Measurements from ENCODE around the gene SLC18A3.

Gene SLC18A3

DNA sequence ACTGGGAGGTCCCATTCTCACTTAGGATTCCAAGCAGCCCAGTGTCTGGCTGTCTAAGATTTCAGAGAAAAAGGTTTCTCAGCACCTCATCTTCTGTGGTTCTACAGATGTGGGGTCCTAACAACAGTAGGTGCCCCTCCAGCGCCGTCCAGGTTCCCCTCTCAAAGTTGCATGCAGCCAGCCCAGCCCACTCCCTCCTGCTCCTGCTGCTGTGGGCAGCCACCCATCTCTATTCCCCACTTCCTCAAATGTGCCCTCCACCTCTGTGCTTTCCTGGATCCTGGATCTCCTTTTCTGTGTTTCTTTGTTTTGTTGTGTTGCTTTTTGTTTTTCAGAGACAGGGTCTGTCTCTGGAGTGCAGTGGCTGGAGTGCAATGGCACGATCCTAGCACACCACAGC, 13.3 kb upstream of the SLC18A3 start:
- no peak for DNase-seq

DNA sequence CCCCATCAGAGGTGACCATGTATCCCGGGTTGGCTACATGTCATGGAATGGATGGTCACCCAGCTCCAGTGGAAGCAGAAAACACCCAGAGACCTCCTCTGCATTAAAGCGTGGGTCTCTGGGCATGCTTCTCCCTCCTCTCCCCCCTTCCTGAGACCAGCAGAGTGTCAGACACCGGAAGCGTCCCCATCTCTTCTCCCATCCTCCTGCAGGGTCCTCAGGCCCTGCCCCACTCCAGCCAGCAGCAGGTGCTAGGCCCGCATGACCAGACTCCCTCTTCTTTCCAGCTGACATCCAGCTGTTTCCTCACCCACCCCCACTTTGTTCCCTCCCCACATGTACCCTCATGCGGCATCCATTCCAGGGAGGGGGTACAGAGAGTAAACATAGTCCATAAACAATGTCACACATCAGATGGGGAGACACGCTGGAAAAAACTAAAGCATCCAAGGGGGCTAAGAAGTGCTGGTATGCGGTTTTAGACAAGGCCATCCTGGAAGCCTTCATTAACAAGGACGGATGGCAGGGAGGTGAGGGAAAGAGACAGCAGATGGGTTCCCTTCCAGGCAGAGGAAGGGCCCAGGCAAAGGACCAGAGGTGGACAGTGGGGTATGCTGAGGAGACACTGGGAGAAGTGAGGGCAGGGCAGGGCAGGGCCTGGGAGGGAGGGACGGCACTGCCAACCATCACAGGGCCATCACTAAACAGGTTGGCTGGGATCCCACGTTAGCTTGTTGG, 12.5 kb upstream of the SLC18A3 start:
- DNase-seq: no peak

DNA sequence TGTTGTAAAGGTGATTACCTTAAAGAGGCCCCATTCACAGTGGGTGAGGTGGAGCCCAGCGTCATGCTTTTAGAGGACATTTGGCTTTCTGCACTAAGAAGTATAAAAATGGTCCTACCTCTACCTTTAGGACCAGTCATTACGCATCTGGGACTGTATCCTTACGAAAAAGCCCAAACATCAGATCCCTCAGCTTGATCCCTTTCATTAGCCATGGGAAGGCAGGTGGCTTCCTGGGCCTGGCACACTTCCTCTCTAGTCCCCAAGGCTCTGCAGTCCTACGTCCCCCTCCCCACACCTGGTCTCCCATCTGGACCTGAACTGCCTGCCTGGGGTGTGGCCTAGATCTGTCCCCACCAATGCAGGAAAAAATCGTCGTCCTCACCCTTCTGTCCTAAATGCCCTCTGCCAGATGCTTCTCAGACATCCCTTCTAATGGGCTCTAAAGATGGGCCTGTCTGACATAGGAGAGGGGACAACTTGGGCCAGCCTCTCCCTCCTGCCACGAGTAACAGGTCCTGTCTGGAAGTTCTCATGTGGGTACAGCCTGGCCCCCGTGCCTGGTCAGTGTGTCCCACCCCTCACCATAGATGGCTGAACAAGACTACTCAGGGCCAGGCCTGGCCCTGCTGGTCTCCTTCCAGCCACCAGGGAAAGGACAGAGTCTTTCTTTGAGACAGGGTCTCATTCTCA, 11.8 kb upstream of the SLC18A3 start:
- DNase-seq: peak in 1 of 2 experiments; percentile 27

DNA sequence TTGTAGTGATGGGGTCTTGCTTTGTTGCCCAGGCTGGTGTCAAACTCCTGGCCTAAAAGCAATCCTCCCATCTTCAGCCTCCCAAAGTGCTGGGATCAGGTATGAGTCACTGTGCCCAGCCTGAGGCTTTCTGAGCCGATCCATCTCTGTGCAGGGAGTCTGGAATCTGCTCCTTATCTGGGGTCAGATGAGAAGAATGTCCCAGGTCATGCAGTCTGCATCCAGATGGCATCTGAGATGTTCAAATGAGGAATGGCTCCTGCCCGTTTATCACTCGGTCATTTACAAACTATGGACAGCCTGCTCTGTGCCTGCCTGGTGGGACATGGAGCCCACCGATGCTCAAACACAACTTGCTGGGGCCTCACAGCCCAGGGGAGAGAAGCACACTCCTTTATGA, 11.1 kb upstream of the SLC18A3 start:
- no peak for DNase-seq

DNA sequence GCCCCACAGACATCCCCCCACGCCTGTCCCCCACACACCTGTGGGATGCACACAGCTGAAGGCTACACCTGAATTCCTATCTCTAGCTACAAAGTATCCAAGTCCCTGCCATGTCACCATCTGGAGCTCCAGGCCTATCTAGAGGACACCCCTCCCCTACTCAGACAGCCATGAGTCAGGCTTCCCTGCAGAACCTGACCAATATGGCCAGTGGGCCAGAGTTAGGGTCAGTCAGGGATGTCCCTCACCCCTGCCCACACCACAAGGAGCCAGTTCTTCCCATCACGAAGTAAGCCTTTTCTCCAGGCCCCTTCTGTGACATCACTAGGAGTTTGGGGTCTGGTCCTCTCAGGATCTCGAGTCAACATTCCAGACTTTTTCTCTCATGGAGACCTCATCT, 10.6 kb upstream of the SLC18A3 start:
- DNase-seq: no peak

DNA sequence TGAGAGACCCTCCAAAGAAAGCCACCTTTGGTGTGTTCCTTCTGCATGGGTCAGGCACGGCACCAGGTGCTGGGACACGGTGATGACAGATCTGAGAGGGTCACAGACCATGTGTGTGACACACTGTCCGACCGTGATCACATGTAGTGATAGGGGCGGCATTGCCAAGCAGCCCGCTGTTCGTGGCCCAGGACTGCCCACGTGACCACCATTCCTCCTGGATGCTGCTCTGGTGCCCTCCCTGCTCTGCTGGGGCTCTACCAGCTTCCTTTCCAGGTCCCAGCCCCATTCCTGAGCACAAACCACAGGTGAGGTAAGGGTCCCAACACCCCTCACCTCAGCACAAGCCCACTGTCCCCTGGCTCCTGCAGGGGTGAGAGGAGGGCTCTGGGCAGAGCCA, 10.1 kb upstream of the SLC18A3 start:
- no peak for DNase-seq

DNA sequence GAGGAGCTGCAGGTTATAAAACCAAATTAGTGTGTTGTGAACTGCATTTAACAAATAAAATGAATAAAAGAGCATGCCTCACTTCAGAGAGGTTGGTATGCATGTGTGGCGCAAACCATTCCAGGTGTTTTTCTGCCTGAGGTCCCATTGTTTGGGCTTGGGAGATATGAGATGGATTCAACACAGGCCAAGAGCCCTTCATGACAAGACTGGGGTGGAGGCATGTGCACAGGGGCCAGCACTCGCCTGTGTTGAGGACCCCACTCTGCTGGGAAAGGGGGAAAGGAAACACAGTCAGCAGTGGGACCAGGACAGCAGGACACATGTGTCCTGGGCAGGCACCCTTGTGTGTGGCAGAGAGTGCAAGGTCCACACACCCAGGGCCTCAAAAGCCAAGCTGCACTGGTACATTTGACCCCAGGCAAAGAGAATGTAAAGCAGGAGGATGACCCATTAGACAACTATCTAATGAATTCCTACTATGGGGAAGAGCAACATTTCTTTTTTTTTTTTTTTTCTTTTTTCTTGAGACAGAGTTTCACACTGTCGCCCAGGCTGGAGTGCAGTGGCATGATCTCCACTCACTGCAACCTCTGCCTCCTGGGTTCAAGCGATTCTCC, 9.2 kb upstream of the SLC18A3 start:
- no peak for DNase-seq

DNA sequence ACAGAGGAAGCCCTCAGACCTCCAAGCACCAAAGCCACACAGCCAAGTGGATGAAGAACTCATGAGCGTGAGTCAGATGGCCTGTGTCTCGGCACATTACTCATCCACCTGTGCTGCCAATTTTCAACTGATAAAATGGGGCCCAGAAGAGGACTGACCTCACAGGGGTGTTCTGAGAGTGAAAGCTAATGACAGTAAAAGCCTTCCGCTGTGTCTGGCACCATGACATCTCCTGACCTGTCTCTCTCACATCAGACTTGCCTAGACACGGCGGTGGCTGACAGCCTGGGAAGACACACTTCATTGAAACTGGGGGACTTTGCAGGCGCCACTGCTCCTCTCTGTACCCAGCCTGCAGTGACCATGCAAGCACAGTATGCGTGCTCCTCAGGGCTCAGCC, 8.3 kb upstream of the SLC18A3 start:
- DNase-seq: no peak

DNA sequence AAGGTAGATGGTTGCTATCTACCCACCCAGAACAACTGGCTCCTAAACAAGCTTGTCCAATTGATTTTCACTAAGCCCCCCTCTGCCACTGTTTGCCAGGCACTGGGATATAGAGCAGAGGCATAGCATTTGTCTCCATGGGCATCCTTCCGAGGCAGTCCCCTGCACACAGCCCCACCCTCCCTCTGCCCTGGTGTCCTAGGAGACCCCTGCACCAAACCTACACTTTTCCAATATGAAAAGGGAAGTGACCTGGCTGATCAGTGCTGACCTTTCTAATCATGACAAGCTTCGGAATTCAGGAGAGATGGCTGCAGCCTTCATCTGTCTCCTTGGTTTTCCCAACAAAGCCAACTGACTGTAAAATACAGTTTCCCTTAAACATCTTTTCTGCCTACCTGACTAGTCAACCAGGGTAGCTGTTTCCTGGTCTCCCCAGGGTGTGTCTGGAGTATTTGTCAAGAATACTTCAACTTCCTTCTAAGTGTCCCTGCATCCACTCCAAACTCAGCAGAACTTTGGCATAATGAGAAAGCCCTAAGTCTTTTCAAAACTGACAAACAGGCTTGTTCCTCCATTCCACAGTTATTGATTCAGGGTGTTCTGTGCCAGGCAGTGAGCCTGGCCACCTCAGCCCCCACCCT, 7.6 kb upstream of the SLC18A3 start:
- no peak for DNase-seq

DNA sequence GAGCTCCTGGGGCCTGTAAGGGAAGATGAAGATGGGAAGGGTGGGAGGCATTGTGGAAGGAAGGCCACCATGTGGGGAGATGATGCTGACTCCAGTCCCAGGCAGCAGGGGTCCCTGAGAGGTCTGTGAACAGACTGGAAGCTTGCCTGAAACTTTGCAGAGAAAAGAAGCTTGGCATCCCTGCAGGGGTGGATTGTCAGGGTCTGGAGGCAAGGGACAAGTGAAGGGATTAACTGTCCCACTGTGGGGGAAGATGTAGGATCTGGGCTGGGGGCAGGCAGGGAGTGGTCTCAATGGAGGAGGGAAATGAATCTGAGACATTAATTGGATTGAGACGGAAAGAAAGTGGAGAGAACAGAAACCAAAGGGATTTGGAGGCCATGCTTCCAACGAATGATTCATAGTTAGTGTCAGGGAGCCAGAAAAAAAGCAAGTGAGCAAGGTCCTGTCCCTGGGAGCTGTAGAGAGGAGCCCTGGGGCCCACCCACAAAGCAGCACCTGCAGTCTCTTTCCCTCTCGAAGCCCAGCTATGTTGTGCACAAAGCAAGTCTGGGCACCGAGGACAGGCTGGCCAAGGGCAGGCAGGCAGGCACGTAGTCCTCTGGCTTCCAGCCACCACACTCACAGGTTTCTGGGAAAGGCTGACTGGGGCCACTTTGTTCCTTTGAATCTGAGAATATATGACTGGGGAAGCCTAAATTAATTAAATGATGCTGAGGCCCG, 4.7 kb upstream of the SLC18A3 start:
- DNase-seq: no peak

DNA sequence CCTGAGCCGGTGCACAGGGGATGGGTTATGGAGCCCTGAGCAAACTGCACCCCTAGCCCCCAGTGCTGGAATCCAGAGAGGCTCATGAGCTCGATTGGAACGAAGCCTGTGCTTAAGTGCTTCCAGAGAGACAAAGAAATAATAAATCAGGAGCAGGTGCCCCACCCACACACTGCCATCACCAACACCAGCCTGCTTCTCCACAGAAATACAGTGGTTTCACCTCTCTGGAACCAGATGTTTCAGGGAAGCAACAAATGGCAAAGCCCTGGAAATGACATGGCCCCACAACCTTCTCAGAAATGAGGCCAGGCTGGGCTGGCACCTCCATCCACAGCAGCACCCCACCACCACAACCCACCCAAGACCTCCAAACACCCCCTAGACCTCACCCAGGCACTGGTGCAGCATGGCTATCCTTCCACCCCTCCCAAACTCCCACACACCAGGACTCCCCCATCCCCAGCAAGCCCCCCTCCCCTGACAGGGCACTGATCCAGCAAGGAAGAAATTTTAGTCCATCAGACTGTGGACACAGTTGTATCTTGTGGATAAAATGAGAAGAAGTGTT, 4.1 kb upstream of the SLC18A3 start:
- DNase-seq: no peak

DNA sequence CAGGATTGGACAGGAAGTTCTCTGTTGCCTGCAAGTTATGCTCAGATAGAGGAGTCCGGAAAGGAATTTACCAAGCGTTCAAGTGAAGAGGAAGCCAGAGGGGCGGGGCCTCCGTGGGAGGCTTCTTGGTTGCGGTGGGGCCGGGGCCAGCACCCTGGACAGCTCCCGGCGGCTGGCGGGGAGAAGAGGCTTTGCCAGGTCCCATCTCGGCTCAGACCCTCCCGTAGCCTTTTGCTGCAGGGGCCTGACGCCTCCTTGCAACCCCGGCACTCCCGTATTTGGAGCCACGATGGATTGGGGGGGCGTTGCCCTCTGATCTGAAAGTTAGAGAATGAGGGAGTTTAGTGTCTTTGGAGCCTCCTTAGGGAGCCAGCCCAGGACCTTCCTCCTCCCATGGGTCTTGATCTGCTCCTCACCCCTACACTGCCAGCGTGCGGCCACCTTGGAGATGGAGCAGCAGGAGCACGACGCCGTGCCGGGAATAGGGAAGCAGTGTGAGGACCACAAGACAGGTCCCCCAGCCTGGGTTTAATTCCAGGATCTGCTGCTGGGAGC, 3.1 kb upstream of the SLC18A3 start:
- no peak for DNase-seq

DNA sequence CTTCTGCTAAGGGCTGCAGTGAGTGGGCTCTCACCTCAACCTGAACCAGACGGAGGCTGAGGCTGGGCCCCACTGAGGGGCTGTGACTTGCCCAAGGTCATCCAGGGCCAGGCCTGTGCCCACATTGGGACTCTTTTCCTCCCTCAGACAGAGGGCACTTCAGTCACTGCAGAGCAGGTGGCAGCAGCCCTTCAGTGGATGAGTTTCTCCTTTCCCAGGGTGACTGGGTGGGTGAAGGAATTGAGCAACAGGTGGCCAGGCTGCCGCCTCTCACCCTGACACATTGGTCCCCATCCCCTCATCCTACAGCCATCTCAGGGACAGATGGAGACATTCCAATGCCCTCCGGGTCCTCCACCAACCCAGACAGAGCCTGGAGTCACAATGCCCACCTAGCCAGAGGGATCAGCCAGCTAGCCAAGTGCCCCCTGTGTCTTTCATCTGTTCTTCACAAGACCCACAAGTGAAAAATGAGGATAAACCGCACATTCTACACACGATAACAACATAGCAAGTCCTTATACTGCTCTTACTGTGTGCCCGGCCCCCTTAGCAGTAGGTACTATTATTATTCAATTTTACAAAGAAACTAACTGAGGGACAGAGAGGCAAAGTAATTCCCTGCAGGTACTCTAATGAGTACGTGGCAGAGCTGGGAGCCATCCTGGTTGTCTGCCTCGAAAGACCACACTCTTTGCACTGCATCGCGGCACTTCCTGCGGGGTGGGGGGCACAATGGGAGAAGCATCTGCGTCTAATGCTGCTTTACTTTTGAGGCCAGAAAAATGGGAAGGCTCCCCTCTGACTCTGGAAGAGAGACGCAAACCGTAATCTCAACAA, 1.7 kb upstream of the SLC18A3 start:
- DNase-seq: peak; percentile 54 to 61

DNA sequence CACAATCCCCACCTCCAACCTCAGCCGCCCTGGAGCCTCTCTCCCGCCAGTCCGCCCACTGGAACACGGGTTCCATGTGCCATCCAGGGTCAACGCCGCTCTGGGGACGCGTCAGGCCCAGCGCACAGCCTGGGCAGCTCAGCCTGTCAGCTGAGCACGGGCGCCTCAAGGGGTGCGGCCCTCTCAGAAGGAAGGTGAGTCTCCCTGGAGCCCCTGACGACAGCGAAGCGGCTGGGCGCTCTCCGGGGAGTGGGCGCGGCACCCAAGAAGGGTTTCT, 1.2 kb upstream of the SLC18A3 start:
- no peak for DNase-seq

DNA sequence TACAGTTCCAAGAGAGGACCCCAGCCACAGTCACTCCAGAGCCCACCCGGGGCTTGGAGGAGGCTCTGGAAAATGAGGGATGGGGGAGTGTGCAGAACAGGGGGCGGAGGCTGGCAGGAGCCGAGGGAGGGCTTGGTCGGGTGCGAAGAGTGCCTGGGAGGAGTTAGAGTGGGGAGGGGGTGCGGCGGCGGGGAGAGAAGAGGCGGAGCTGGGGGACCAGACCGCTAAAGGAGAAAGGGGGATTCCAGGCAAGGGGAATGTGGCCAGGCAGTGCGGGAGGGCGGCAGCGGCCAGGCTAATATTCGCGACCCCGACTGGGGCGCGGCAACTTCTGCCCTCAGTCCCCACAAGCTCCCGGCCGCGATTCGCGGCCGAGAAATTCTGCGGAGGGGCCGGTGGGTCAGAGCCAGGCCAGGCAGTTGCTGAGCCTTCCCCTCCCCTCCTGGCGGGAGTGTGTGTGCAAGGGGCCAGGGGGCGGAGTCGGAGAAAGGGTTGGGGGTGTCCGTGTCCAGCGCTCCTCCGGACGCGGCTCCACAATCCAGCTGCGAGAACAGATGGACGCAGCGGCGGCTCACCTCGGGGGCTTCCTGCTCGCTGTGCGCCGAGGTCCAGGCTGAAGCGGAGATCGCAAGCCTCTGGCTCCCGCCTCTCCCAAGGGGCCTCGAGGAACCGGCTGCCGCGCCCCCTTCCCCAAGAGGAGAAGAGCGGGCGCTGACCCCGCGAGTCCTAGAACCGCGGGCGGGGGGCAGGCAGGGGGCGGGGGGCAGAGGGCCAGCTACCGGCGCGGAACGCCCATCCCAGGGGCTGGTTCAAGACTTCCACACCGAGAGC, 612 bp upstream of the SLC18A3 start:
- DNase-seq: no peak

DNA sequence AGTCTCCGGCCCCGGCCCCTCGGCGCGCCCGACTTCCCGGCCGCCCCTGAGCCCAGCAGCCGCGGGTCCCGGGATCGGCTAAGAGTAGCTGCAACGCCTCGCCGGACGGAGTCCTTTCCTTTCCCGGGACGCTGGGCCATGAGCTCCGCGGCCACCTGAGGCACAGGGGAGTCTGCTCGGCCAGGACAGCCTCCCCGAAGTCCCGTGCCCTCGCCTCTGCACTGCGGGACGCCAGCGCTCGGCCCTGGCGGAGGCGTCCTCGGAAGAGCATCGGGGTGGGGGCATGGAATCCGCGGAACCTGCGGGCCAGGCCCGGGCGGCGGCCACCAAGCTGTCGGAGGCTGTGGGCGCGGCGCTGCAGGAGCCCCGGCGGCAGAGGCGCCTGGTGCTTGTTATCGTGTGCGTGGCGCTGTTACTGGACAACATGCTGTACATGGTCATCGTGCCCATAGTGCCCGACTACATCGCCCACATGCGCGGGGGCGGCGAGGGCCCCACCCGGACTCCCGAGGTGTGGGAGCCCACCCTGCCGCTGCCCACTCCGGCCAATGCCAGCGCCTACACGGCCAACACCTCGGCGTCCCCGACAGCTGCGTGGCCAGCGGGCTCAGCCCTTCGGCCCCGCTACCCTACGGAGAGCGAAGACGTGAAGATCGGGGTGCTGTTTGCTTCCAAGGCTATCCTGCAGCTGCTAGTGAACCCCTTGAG, 502 bp downstream of the SLC18A3 start:
- no peak for DNase-seq

DNA sequence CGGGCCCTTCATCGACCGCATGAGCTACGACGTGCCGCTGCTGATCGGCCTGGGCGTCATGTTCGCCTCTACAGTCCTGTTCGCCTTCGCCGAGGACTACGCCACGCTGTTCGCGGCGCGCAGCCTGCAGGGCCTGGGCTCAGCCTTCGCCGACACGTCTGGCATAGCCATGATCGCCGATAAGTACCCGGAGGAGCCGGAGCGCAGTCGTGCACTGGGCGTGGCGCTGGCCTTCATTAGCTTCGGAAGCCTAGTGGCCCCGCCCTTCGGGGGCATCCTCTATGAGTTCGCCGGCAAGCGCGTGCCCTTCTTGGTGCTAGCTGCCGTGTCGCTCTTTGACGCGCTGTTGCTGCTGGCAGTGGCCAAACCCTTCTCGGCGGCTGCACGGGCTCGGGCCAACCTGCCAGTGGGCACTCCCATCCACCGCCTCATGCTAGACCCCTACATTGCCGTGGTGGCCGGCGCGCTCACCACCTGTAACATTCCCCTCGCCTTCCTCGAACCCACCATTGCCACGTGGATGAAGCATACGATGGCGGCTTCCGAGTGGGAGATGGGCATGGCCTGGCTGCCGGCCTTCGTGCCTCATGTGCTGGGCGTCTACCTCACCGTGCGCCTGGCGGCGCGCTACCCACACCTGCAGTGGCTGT, 1.2 kb downstream of the SLC18A3 start:
- DNase-seq: peak in 1 of 2 experiments; percentile 34

DNA sequence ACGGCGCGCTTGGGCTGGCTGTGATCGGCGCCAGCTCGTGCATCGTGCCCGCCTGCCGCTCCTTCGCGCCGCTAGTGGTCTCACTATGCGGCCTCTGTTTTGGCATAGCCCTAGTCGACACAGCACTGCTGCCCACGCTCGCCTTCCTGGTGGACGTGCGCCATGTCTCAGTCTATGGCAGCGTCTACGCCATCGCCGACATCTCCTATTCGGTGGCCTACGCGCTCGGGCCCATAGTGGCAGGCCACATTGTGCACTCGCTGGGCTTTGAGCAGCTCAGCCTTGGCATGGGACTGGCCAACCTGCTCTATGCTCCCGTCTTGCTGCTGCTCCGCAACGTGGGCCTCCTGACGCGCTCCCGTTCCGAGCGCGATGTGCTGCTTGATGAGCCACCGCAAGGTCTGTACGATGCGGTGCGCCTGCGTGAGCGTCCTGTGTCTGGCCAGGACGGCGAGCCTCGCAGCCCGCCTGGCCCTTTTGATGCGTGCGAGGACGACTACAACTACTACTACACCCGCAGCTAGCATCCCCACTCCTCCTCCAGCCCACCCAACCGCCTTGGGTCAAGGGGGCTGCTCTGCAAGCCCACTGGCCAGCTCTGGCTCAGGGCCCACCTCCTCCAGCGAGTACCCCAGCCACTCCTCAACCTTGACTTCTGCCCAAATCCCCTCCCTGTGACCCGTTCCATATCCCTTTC, 1.9 kb downstream of the SLC18A3 start:
- no peak for DNase-seq

Data from NCI-H524 (cell line).